Measurements from ENCODE around the gene NUDT13. TPM values are rescaled to one million over a fixed set of nuclear protein-coding genes. Genes with fewer than 3 reads are reported as not detected.
A peak's percentile ranks its signal among the peaks of the same experiment; 100 is the strongest.
"Not testable (repeated sequence)": the region's sequence is repeated elsewhere in the genome, so short reads cannot be mapped to it uniquely, and the experiment has no call there.

NUDT13 gene
- total and polyA plus RNA-seq, 9 donors: 0.86 to 2.6 (median 1.7) TPM

GRCh38 chr10:73096449-73097304 lies 13.6 kb upstream of the NUDT13 start, which contains the start of gene P4HA1:
Gene P4HA1 (minus strand): TSS chr10:73096866. CDS start chr10:73074883, 21,983 bp downstream.
- TF ChIP-seq EP300 (IDR thresholded peaks at IDR 0.05): no peak
- peak; percentile 62 to 92 (median 81) for TF ChIP-seq CTCF (IDR thresholded peaks at IDR 0.05)
- peak; percentile 93 for TF ChIP-seq POLR2A (IDR thresholded peaks at IDR 0.05)
- Histone ChIP-seq H3K4me1 (ENCODE audit: insufficient read depth) (peaks cover 5% of the 10 kb centered on the region), H3K27ac (peak within 1 kb of the TSS; percentile 97 to 99), H3K36me3 (no peaks in the 10 kb centered on the region), H3K4me3 (peak within 1 kb of the TSS; percentile 49), H3K27me3 (no peaks in the 10 kb centered on the region), H3K9me3 (no peaks in the 10 kb centered on the region)
- 0 to 1% (median 0%) methylated on average over 74 to 75 of the region's 75 CpGs for WGBS, 3 donors
- intact Hi-C loops (cut with DNase I): loop anchor here in 1 of 4 donors (2.0 kb wide), 1 partner anchor 62 kb away; no protein-coding TSS in a partner anchor
- peak; percentile 99 for DNase-seq

- no peaks in the 10 kb centered on the region for H3K9me3 ChIP-seq
- H3K36me3 ChIP-seq: no peaks in the 10 kb centered on the region
- WGBS, 3 donors: 31 to 35% (median 33%) methylated on average over 4 of the region's 4 CpGs
- no peaks in the 10 kb centered on the region for H3K27me3 ChIP-seq
- peak overlapping the region; percentile 97 to 99 for H3K27ac ChIP-seq
- intact Hi-C loops (cut with DNase I): loop anchor here in 1 of 4 donors (2.0 kb wide), 1 partner anchor 62 kb away; no protein-coding TSS in a partner anchor
- H3K4me3 ChIP-seq: peak overlapping the region; percentile 49
- DNase-seq: no peak
- TF ChIP-seq EP300 (IDR thresholded peaks at IDR 0.05) (no peak), CTCF (IDR thresholded peaks at IDR 0.05) (no peak), POLR2A (IDR thresholded peaks at IDR 0.05) (no peak)
- peaks cover 4% of the 10 kb centered on the region for H3K4me1 ChIP-seq (ENCODE audit: insufficient read depth)
Observed at GRCh38 chr10:73097305-73097670, 13.0 kb upstream of the NUDT13 start.

GRCh38 chr10:73099141-73099540 lies 11.1 kb upstream of the NUDT13 start:
- WGBS, 3 donors: 36 to 59% (median 50%) methylated on average over 1 of the region's 1 CpG
- no peak for TF ChIP-seq POLR2A (IDR thresholded peaks at IDR 0.05)
- no peak for TF ChIP-seq CTCF (IDR thresholded peaks at IDR 0.05)
- no peak for TF ChIP-seq EP300 (IDR thresholded peaks at IDR 0.05)
- Histone ChIP-seq H3K4me3 (no peak overlapping the region), H3K27me3 (no peaks in the 10 kb centered on the region), H3K36me3 (no peaks in the 10 kb centered on the region), H3K27ac (no peak overlapping the region), H3K4me1 (ENCODE audit: insufficient read depth) (no peaks in the 10 kb centered on the region), H3K9me3 (no peaks in the 10 kb centered on the region)
- intact Hi-C loops (cut with DNase I): no loop called here
- DNase-seq: no peak

GRCh38 chr10:73106301-73106700 lies 4.0 kb upstream of the NUDT13 start:
- intact Hi-C loops (cut with DNase I): no loop called here
- Histone ChIP-seq H3K36me3 (no peaks in the 10 kb centered on the region), H3K27ac (no peak overlapping the region), H3K27me3 (no peaks in the 10 kb centered on the region), H3K4me1 (ENCODE audit: insufficient read depth) (peaks cover 2% of the 10 kb centered on the region), H3K4me3 (no peak overlapping the region), H3K9me3 (no peaks in the 10 kb centered on the region)
- WGBS, 3 donors: 93 to 98% (median 95%) methylated on average over 3 of the region's 3 CpGs
- DNase-seq: no peak
- TF ChIP-seq POLR2A (IDR thresholded peaks at IDR 0.05) (no peak), CTCF (IDR thresholded peaks at IDR 0.05) (no peak), EP300 (IDR thresholded peaks at IDR 0.05) (no peak)

- intact Hi-C loops (cut with DNase I); DNase-seq; H3K4me3 ChIP-seq; H3K9me3 ChIP-seq; H3K4me1 ChIP-seq (ENCODE audit: insufficient read depth); H3K27me3 ChIP-seq; H3K36me3 ChIP-seq; H3K27ac ChIP-seq: not testable (repeated sequence)
- 93% methylated on average over 4 of the region's 4 CpGs for WGBS, 3 donors
Observed at GRCh38 chr10:73109248-73109652, 1.0 kb upstream of the NUDT13 start.

- intact Hi-C loops (cut with DNase I); H3K36me3 ChIP-seq; H3K27me3 ChIP-seq; H3K9me3 ChIP-seq; H3K4me3 ChIP-seq; DNase-seq; H3K4me1 ChIP-seq (ENCODE audit: insufficient read depth); H3K27ac ChIP-seq: not testable (repeated sequence)
- WGBS, 3 donors: 96% methylated on average over 13 of the region's 13 CpGs
Observed at GRCh38 chr10:73112032-73112431, 1.8 kb downstream of the NUDT13 start.
